IMR-90 (cell line): Measurements from ENCODE around the gene RNU1-3. TPM values are rescaled to one million over a fixed set of nuclear protein-coding genes. Genes with fewer than 3 reads are reported as not detected.
"Not testable (repeated sequence)": the region's sequence is repeated elsewhere in the genome, so short reads cannot be mapped to it uniquely, and the experiment has no call there.

ENCODE experiments used
- ATAC-seq: fragments of 200-7000 bp; cut with Tn5 transposase; 2 replicates; pipeline ENCODE4 v1.9.1; 2020; ENCODE audit warnings: low read depth, mild to moderate bottlenecking, moderate library complexity
- BruUV-seq: library from RNA; stranded (reverse); fragments of 400-500 nt; replicated peaks from 2 replicates; lab custom pipeline; 2021; lab: Mats Ljungman, UMichigan
- CTCF ChIA-PET: fragments of 300-600 bp; formaldehyde crosslinking; extraction: SDS; loops from one replicate; lab custom pipeline; 2021; ENCODE audit warnings: antibody characterized with exemption; lab: Yijun Ruan, JAX
- POLR2A ChIA-PET: fragments of 300-600 bp; sonication (Branson Sonifier 250); formaldehyde crosslinking; loops from one replicate; lab custom pipeline; 2022; ENCODE audit warnings: antibody characterized with exemption; ENCODE audit not compliant: unreplicated experiment; lab: Charles Lee
- DNase-seq: peaks from one replicate; pipeline ENCODE4 v3.0.0; 2013
- H2AFZ ChIP-seq: replicated peaks from 2 replicates; pipeline ENCODE3; 2013; ENCODE audit warnings: low read length, mild to moderate bottlenecking; ENCODE audit not compliant: poor library complexity
- H2AK5ac ChIP-seq: 2 replicates; pipeline ENCODE4 v1.6.1; 2013; ENCODE audit warnings: low read depth, low read length, inconsistent platforms
- H2AK9ac ChIP-seq: replicated peaks from 2 replicates; pipeline ENCODE3; 2013; ENCODE audit warnings: mild to moderate bottlenecking, low read depth, low read length, moderate library complexity; ENCODE audit not compliant: poor library complexity
- H2BK120ac ChIP-seq: 2 replicates; pipeline ENCODE4 v1.6.1; 2013; ENCODE audit warnings: low read depth, low read length, inconsistent platforms
- H2BK15ac ChIP-seq: 3 replicates; pipeline ENCODE4 v1.6.1; 2013; ENCODE audit warnings: low read depth, low read length, inconsistent platforms
- H2BK20ac ChIP-seq: 2 replicates; pipeline ENCODE4 v1.6.1; 2013; ENCODE audit warnings: low read depth, mild to moderate bottlenecking, inconsistent platforms, low read length, moderate library complexity
- H2BK5ac ChIP-seq: 2 replicates; pipeline ENCODE4 v1.6.1; 2013; ENCODE audit warnings: mild to moderate bottlenecking, low read depth, low read length, inconsistent platforms; ENCODE audit not compliant: poor library complexity, severe bottlenecking
- H3K14ac ChIP-seq: replicated peaks from 2 replicates; pipeline ENCODE4 v1.6.1; 2013; ENCODE audit warnings: low read depth, low read length, inconsistent platforms
- H3K18ac ChIP-seq: 2 replicates; pipeline ENCODE4 v1.6.1; 2013; ENCODE audit warnings: low read depth, low read length, control low read depth
- H3K23ac ChIP-seq: 2 replicates; pipeline ENCODE4 v1.6.1; 2013; ENCODE audit warnings: low read depth, low read length, inconsistent platforms
- H3K27ac ChIP-seq: 2 replicates; pipeline ENCODE4 v1.5.1; 2013; ENCODE audit warnings: mild to moderate bottlenecking, control low read depth, low read length; ENCODE audit not compliant: insufficient read depth
- H3K27me3 ChIP-seq: 2 replicates; pipeline ENCODE4 v1.6.1; 2013; ENCODE audit warnings: low read length; ENCODE audit not compliant: control insufficient read depth, insufficient read depth
- H3K36me3 ChIP-seq: 2 replicates; pipeline ENCODE4 v1.6.1; 2013; ENCODE audit warnings: low read length, mixed read lengths; ENCODE audit not compliant: control insufficient read depth, insufficient read depth
- H3K4ac ChIP-seq: 2 replicates; pipeline ENCODE4 v1.6.1; 2013; ENCODE audit warnings: low read depth, low read length, inconsistent platforms
- H3K4me1 ChIP-seq: 2 replicates; pipeline ENCODE4 v1.6.1; 2013; ENCODE audit warnings: low read length, mixed read lengths; ENCODE audit not compliant: control insufficient read depth, insufficient read depth
- H3K4me2 ChIP-seq: 2 replicates; pipeline ENCODE4 v1.6.1; 2013; ENCODE audit warnings: low read depth, mild to moderate bottlenecking, control low read depth, low read length, moderate library complexity
- H3K4me3 ChIP-seq: 2 replicates; pipeline ENCODE4 v1.5.1; 2013; ENCODE audit warnings: low read depth, mild to moderate bottlenecking, control low read depth, low read length, moderate library complexity; ENCODE audit not compliant: insufficient read depth
- H3K56ac ChIP-seq: 2 replicates; pipeline ENCODE4 v1.6.1; 2013; ENCODE audit warnings: low read length, inconsistent platforms; ENCODE audit not compliant: insufficient read depth; ENCODE audit errors: extremely low read depth
- H3K79me1 ChIP-seq, 2 experiments: 2 replicates each; pipeline ENCODE4 v1.6.1; 2013; ENCODE audit warnings: low read length in 2 of 2, inconsistent platforms in 1 of 2, low read depth in 1 of 2
- H3K9ac ChIP-seq: 2 replicates; pipeline ENCODE4 v1.6.1; 2013; ENCODE audit warnings: low read depth, low read length, control low read depth
- H3K9me1 ChIP-seq: 2 replicates; pipeline ENCODE4 v1.6.1; 2013; ENCODE audit warnings: low read length, inconsistent platforms; ENCODE audit not compliant: insufficient read depth
- H3K9me3 ChIP-seq: 2 replicates; pipeline ENCODE4 v1.6.1; 2013; ENCODE audit warnings: low read length; ENCODE audit not compliant: control insufficient read depth, insufficient read depth
- H4K20me1 ChIP-seq: 2 replicates; pipeline ENCODE4 v1.6.1; 2013; ENCODE audit warnings: low read length, inconsistent platforms; ENCODE audit not compliant: insufficient read depth
- H4K5ac ChIP-seq: 2 replicates; pipeline ENCODE4 v1.6.1; 2013; ENCODE audit warnings: mild to moderate bottlenecking, low read depth, low read length, control low read depth
- H4K8ac ChIP-seq, 2 experiments: 2 replicates each; pipeline ENCODE4 v1.6.1; 2013; ENCODE audit warnings: low read depth in 2 of 2, low read length in 2 of 2, control low read depth in 1 of 2, inconsistent platforms in 1 of 2
- H4K91ac ChIP-seq: 2 replicates; pipeline ENCODE4 v1.6.1; 2013; ENCODE audit warnings: low read depth, low read length, inconsistent platforms; ENCODE audit not compliant: insufficient read depth
- WGBS, 2 experiments: methylation state at CpG; one replicate each; pipeline versions ENCODE4 v1.1.5 to v1.1.7; 2013; ENCODE audit warnings: missing lambda C conversion rate in 2 of 2; ENCODE audit not compliant: insufficient read length in 1 of 2; ENCODE audit errors: extremely low coverage in 2 of 2; 5-methylcytosine and 5-hydroxymethylcytosine counted together
- dilution Hi-C: fragments of 300-500 bp; cut with HindIII; formaldehyde crosslinking; loops from one replicate; pipeline ENCODE4 v1.14.3; 2018; ENCODE audit warnings: low sequenced_read_pairs; ENCODE audit not compliant: unreplicated experiment
- in situ Hi-C: fragments of 300-500 bp; cut with MboI; formaldehyde crosslinking; loops from 3 replicates; pipeline ENCODE4 v1.14.3; 2019; ENCODE audit warnings: low sequenced_read_pairs, inconsistent platforms, mixed read lengths
- intact Hi-C: fragments of 100-400 bp; cut with micrococcal nuclease; formaldehyde crosslinking; loops from 2 replicates; pipeline ENCODE4 v1.10.0; 2022
- polyA plus RNA-seq, 3 experiments: library from polyadenylated mRNA; depleted of rRNA; stranded (reverse); fragments of >200 nt; gene quantifications; 2 replicates each; pipeline ENCODE4 v1.2.3, GENCODE V29; 2012; ENCODE audit warnings: low replicate concordance in 1 of 3
- total RNA-seq: library from RNA; depleted of rRNA; stranded (reverse); fragments of >200 nt; gene quantifications from 2 replicates; pipeline ENCODE4 v1.2.3, GENCODE V29; 2012

Gene RNU1-3
- total and polyA plus RNA-seq, 2 of the 4 experiments (the other 2 are of a cell fraction) = under 0.01 TPM; not detected in 1

- CTCF ChIA-PET = interaction anchor here (1.2 to 1.4 kb wide), 2 partner anchors 95 to 98 kb away, joined by 3 to 6 read pairs; no protein-coding TSS in a partner anchor
Observed at GRCh38 chr1:16707130-16708093, 40.7 kb upstream of the RNU1-3 start.

GRCh38 chr1:16706302-16706701 lies 39.6 kb upstream of the RNU1-3 start:
- dilution Hi-C loops = not testable (repeated sequence)

More at GRCh38 chr1:16707130-16708093, 40.7 kb upstream of the RNU1-3 start:
- H3K23ac ChIP-seq, H3K18ac ChIP-seq, H4K91ac ChIP-seq, H3K4ac ChIP-seq, H2AK9ac ChIP-seq, ATAC-seq, H3K36me3 ChIP-seq, H2AK5ac ChIP-seq, dilution Hi-C loops, BruUV-seq, H3K4me3 ChIP-seq, POLR2A ChIA-PET, H2BK120ac ChIP-seq, H3K56ac ChIP-seq, H4K8ac ChIP-seq, in situ Hi-C loops, DNase-seq, intact Hi-C loops, H3K4me2 ChIP-seq, H3K9me3 ChIP-seq, H4K5ac ChIP-seq, H3K4me1 ChIP-seq, H3K79me1 ChIP-seq, H4K20me1 ChIP-seq, H2BK20ac ChIP-seq, H3K14ac ChIP-seq, H3K9ac ChIP-seq, H2BK5ac ChIP-seq, H2AFZ ChIP-seq, H3K9me1 ChIP-seq, H2BK15ac ChIP-seq, H3K27me3 ChIP-seq, H3K27ac ChIP-seq: not testable (repeated sequence)
- WGBS, 2 experiments = 7% methylated on average over 8 of the region's 99 CpGs; no CpG with 5 or more reads in 1 of the 2 experiments

More at GRCh38 chr1:16706302-16706701, 39.6 kb upstream of the RNU1-3 start:
- H3K9ac ChIP-seq, CTCF ChIA-PET, ATAC-seq, H3K18ac ChIP-seq, H3K9me1 ChIP-seq, H2BK120ac ChIP-seq, intact Hi-C loops, in situ Hi-C loops, H4K20me1 ChIP-seq, H3K14ac ChIP-seq, DNase-seq, H4K91ac ChIP-seq, H3K56ac ChIP-seq, H2BK20ac ChIP-seq, H3K4me3 ChIP-seq, H2AK9ac ChIP-seq, H4K8ac ChIP-seq, H3K4me1 ChIP-seq, H4K5ac ChIP-seq, H2AK5ac ChIP-seq, H3K27me3 ChIP-seq, H3K4ac ChIP-seq, H3K23ac ChIP-seq, H2BK15ac ChIP-seq, H2AFZ ChIP-seq, H2BK5ac ChIP-seq, BruUV-seq, H3K79me1 ChIP-seq, H3K36me3 ChIP-seq, H3K4me2 ChIP-seq, H3K27ac ChIP-seq, POLR2A ChIA-PET, H3K9me3 ChIP-seq: not testable (repeated sequence)
- 71% methylated on average over 1 of the region's 6 CpGs; no CpG with 5 or more reads in 1 of the 2 experiments for WGBS, 2 experiments
